GM06990 (cell line): ENCODE measurements around the gene APBB1IP.

Experiments
- DNase-seq: peaks from one replicate; pipeline ENCODE4 v3.0.0-alpha.2; 2011; ENCODE audit not compliant: insufficient read length; ENCODE audit errors: extremely low read depth
- H3K27me3 ChIP-seq: replicated peaks from 2 replicates; pipeline ENCODE4 v1.6.0; 2011; ENCODE audit warnings: low read length; ENCODE audit not compliant: control insufficient read depth, insufficient read depth
- H3K36me3 ChIP-seq: 2 replicates; pipeline ENCODE4 v1.5.1; 2011; ENCODE audit warnings: low read length; ENCODE audit not compliant: control insufficient read depth, insufficient read depth
- H3K4me3 ChIP-seq: replicated peaks from 2 replicates; pipeline ENCODE4 v1.5.1; 2011; ENCODE audit warnings: low read depth, mild to moderate bottlenecking, control low read depth, low read length
- CTCF ChIP-seq: IDR thresholded peaks from 2 replicates; pipeline ENCODE4 v1.5.1; 2011; ENCODE audit warnings: low read length, control low read depth, mild to moderate bottlenecking, inconsistent platforms; ENCODE audit not compliant: insufficient read depth, poor library complexity, severe bottlenecking

APBB1IP gene

GRCh38 chr10:26506736-26507135 lies 68.6 kb downstream of the APBB1IP start:
- Histone ChIP-seq H3K36me3 (peaks cover 7% of the 10 kb centered on the region), H3K27me3 (no peaks in the 10 kb centered on the region), H3K4me3 (no peak overlapping the region)
- no peak for TF ChIP-seq CTCF
- no peak for DNase-seq

- no peak for TF ChIP-seq CTCF
- H3K4me3 ChIP-seq, result no peak overlapping the region
- DNase-seq, result no peak
- no peaks in the 10 kb centered on the region for H3K27me3 ChIP-seq
- H3K36me3 ChIP-seq, result peaks cover 10% of the 10 kb centered on the region
These were observed 69.3 kb downstream of the APBB1IP start for GRCh38 chr10:26507441-26507840.

GRCh38 chr10:26508016-26508415 lies 69.9 kb downstream of the APBB1IP start:
- no peak overlapping the region for H3K4me3 ChIP-seq
- DNase-seq, result no peak
- H3K36me3 ChIP-seq, result peaks cover 11% of the 10 kb centered on the region
- no peaks in the 10 kb centered on the region for H3K27me3 ChIP-seq
- no peak for TF ChIP-seq CTCF

GRCh38 chr10:26509307-26509706 lies 71.2 kb downstream of the APBB1IP start:
- Histone ChIP-seq H3K27me3 (no peaks in the 10 kb centered on the region), H3K4me3 (no peak overlapping the region), H3K36me3 (peaks cover 11% of the 10 kb centered on the region)
- no peak for DNase-seq
- TF ChIP-seq CTCF, result no peak

GRCh38 chr10:26513101-26513500 lies 75.0 kb downstream of the APBB1IP start:
- TF ChIP-seq CTCF, result no peak
- no peak for DNase-seq
- H3K27me3 ChIP-seq, result no peaks in the 10 kb centered on the region
- H3K4me3 ChIP-seq, result no peak overlapping the region
- H3K36me3 ChIP-seq, result peaks cover 8% of the 10 kb centered on the region

GRCh38 chr10:26516540-26517101 lies 78.5 kb downstream of the APBB1IP start:
- H3K36me3 ChIP-seq, result peaks cover 12% of the 10 kb centered on the region
- no peaks in the 10 kb centered on the region for H3K27me3 ChIP-seq
- DNase-seq, result no peak
- TF ChIP-seq CTCF, result no peak
- H3K4me3 ChIP-seq, result no peak overlapping the region
